T47D (cell line): Measurements from ENCODE around the gene GOLGA6L10.
"Not testable (repeated sequence)": the region's sequence is repeated elsewhere in the genome, so short reads cannot be mapped to it uniquely, and the experiment has no call there.

Experiments
- DNase-seq, 2 experiments: peaks; one replicate each; pipeline versions ENCODE4 v3.0.0 to v3.0.0-alpha.2; 2011 to 2012; ENCODE audit warnings: low read depth in 1 of 2, low spot score in 1 of 2
- JUND ChIP-seq: IDR thresholded peaks from 2 replicates; pipeline ENCODE4 v1.6.1; 2012; ENCODE audit warnings: low read depth
- in situ Hi-C: cut with HindIII; loops from 2 replicates; pipeline ENCODE4 v1.10.0; 2016; ENCODE audit warnings: low sequenced_read_pairs, low pct_unique_long_range_greater_than_20kb

The GOLGA6L10 gene

GRCh38 chr15:82327372-82327771 is 21.9 kb downstream of the GOLGA6L10 start:
- DNase-seq, in situ Hi-C loops: not testable (repeated sequence)

DNA sequence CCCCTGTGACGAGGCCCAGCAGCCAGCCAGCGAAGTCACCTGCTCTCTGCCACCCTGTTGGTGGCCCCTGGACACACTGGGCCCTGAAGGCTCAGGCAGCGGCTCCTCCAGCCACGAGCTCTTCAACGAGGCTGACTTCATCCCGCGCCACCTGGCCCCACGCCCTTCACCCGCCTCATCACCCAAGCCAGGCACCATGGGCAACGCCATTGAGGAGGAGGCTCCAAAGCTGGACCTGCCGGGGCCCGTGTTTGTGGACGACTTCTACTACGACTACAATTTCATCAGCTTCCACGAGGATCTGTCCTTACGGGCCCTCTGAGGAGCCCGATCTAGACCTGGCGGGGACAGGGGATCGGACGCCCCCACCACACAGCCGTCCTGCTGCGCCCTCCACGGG is 22.4 kb downstream of the GOLGA6L10 start:
- in situ Hi-C loops, result not testable (repeated sequence)

GRCh38 chr15:82325646-82326045 is 23.6 kb downstream of the GOLGA6L10 start:
- DNase-seq, in situ Hi-C loops: not testable (repeated sequence)

More for the DNA sequence above, 22.4 kb downstream of the GOLGA6L10 start:
- not testable (repeated sequence) for DNase-seq

DNA sequence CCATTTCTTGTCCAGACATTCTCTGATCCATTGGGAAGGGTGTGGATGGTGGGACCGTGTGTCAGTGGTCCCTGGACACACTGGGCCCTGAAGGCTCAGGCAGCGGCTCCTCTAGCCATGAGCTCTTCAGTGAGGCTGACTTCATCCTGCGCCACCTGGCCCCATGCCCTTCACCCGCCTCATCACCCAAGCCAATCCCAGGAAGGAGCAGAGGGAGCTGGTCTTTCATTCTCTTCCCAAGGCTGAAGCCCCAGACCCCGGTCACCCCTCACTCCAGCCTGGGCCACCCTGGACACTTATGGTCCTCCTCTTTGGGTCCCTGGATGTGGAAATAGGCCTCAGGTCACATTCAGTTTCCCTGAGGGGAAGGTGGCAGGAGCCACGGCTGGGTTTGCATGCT is 24.4 kb downstream of the GOLGA6L10 start:
- in situ Hi-C loops, result not testable (repeated sequence)

GRCh38 chr15:82322488-82322887 is 26.8 kb downstream of the GOLGA6L10 start:
- in situ Hi-C loops, DNase-seq: not testable (repeated sequence)

More for the DNA sequence above, 24.4 kb downstream of the GOLGA6L10 start:
- DNase-seq, result not testable (repeated sequence)

- DNase-seq, in situ Hi-C loops: not testable (repeated sequence)
Measured at GRCh38 chr15:82320861-82321260, 28.4 kb downstream of the GOLGA6L10 start.

DNA sequence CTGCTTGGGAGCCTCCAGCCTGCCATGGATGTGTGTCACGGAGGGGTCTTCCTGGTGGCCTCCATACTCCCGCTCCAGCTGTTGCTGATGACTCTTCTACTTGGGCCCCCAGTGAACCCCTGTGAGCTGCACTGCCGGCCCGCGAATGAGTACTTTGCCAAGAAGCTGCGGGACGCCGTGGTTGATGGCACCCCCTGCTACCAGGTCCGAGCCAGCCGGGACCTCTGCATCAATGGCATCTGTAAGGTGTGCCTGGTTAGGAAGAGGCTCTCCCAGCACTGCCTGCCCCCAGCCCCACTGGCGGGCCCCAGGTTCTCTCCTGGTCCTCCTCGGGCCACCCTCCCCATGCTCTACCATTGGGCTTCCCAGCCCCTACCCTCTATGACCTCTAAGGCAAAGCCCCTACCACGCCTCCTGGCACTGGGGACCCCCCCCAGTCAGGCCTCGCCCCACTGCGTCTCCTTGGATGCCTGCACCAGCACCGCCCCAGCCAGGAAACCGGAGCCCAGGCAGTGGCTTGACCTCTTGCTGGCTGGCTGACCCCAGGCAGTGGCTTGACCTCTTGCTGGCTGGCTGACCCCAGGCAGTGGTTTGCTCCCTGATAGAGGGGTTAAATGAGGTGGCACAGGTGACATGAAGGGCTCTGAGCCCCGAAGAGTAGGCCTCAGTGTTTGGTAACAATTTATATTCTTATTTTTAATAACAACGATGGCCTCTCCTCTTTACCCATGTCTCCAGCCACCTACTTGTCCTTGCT is 29.6 kb downstream of the GOLGA6L10 start:
- DNase-seq, in situ Hi-C loops: not testable (repeated sequence)

DNA sequence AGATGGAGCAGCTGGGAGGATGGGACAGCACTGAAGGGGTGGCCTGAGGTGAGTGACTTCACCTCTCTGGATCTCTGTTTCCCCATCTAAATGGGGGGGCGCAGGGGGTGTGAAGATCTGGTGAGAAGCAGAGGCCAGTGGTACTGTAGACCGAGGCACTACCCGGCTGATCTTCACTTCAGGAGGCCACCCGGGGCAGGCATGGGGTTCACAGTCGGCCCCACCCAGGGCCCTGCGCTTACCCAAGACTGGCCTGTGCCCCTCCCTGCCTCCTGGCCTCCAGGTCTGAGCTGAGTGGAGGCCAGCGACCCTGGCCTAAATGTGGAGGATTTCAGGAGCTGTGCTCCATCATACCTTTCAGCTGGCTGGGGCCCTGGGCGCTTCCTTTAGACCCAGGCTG is 31.0 kb downstream of the GOLGA6L10 start:
- DNase-seq, in situ Hi-C loops: not testable (repeated sequence)

DNA sequence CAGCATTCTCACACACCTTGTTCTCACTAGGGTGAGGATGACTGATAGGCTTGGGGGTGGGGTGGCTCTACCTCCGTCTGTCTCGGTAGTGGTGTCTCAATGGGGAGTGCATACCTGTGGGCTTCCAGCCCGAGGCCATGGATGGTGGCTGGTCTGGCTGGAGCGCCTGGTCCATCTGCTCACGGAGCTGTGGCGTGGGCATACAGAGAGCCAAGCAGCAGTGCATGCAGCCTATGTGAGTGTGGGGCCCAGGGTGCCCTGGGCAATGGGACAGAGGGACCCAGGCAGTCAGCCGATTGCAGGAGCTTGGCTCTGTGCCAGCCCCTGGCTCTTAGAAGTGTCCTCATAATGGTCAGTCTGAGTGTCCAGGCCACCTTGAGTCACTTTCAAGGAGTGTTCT is 31.8 kb downstream of the GOLGA6L10 start:
- in situ Hi-C loops, DNase-seq: not testable (repeated sequence)

DNA sequence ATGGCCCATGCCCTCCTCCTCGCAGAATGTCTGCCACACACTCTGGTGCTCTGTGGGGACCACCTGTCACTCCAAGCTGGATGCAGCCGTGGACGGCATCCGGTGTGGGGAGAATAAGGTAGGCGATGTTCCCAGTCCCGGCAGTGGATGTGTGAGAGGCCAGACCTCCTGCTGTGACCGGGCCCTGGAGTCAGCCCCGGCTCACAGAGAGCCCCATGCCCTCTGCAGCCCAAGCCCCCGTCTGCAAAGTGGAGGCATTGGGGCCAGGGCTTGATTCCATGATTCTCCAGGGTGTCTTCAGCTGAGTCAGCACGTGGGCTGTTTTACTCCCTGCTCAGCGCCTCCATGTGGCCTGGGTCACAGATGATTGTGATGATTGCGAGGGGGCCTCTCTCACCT is 32.2 kb downstream of the GOLGA6L10 start:
- no peak for DNase-seq
- in situ Hi-C loops, result no loop called here
- no peak for TF ChIP-seq JUND

DNA sequence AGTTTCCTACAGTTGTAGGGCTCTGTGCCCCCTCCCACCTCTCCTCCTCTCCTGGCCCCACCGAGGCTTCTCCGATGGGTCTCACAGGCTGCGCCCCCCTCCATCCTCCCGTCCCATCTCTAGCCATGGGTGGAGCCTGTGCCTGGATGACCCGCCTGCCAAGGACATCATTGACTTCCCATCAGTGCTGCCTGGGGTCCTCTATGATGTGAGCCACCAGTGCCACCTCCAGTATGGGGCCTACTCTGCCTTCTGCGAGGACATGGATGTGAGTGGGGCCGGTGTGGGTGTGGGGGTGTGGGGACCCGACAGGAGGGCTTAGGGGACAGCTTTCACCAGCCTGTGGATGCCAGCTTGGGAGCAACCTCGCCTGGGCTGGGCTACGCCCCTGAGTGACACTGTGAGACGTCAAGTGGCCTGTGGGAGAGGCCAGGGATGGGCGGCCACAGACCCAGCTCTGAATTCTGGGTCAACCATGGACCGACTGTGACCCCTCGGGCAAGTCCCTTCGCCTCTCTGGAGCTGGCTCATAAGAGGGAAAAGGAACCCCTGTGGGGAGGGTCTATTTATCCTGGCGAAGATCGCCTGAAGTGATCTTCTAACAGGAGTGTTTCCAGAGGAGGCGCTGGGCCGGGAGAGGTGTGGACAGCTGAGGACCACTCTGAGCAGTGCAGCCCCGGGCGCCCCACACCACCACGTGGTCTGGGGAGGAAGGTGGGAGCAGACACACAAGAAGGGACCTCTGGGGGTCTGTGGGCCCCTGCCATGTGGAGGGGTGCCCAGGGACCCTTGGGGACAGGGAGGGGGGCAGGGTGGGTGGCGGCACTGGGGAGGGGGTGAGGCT is 32.8 kb downstream of the GOLGA6L10 start:
- in situ Hi-C loops, result not testable (repeated sequence)

GRCh38 chr15:82315519-82316246 is 33.6 kb downstream of the GOLGA6L10 start:
- no peak for TF ChIP-seq JUND
- no peak for DNase-seq
- in situ Hi-C loops, result no loop called here

More for the DNA sequence above, 32.8 kb downstream of the GOLGA6L10 start:
- DNase-seq, result not testable (repeated sequence)
